ENCODE data around the gene GPR157. TPM values are rescaled to one million over a fixed set of nuclear protein-coding genes. Genes with fewer than 3 reads are reported as not detected.

Gene GPR157
- total RNA-seq, 2 donors from 2014 or later, result 10.3 to 13.0 TPM

GRCh38 chr1:9119745-9120144 lies 9.2 kb downstream of the GPR157 start:
- Histone ChIP-seq H3K9me3 (no peaks in the 10 kb centered on the region), H3K27ac (peak overlapping the region; percentile 51 to 59), H3K4me1 (peaks cover 0 to 35% of the 10 kb centered on the region in 2 donors), H3K27me3 (no peaks in the 10 kb centered on the region), H3K4me3 (no peak overlapping the region), H3K36me3 (no peaks in the 10 kb centered on the region)
- no peak for DNase-seq (ENCODE audit: low spot score)
- no peak for TF ChIP-seq CTCF (IDR thresholded peaks at IDR 0.05)

GRCh38 chr1:9118186-9118585 lies 10.7 kb downstream of the GPR157 start:
- Histone ChIP-seq H3K4me3 (no peak overlapping the region), H3K27me3 (no peaks in the 10 kb centered on the region), H3K36me3 (no peaks in the 10 kb centered on the region), H3K4me1 (peaks cover 0 to 35% of the 10 kb centered on the region in 2 donors), H3K27ac (no peak overlapping the region), H3K9me3 (no peaks in the 10 kb centered on the region)
- TF ChIP-seq CTCF (IDR thresholded peaks at IDR 0.05), result no peak
- no peak for DNase-seq (ENCODE audit: low spot score)

- H3K4me1 ChIP-seq, result peaks cover 0 to 22% of the 10 kb centered on the region in 2 donors
- TF ChIP-seq CTCF (IDR thresholded peaks at IDR 0.05), result no peak
Measured at GRCh38 chr1:9115351-9116205, 13.3 kb downstream of the GPR157 start.

GRCh38 chr1:9112961-9113880 lies 15.7 kb downstream of the GPR157 start:
- H3K4me1 ChIP-seq, result peaks cover 0 to 11% of the 10 kb centered on the region in 2 donors
- DNase-seq (ENCODE audit: low spot score), result no peak
- TF ChIP-seq CTCF (IDR thresholded peaks at IDR 0.05), result no peak

More at GRCh38 chr1:9115351-9116205, 13.3 kb downstream of the GPR157 start:
- Histone ChIP-seq H3K27ac (no peak overlapping the region), H3K27me3 (no peaks in the 10 kb centered on the region), H3K36me3 (peaks cover 4% of the 10 kb centered on the region), H3K4me3 (no peak overlapping the region), H3K9me3 (no peaks in the 10 kb centered on the region)
- no peak for DNase-seq (ENCODE audit: low spot score)

GRCh38 chr1:9111957-9112356 lies 16.9 kb downstream of the GPR157 start:
- H3K27ac ChIP-seq, result no peak overlapping the region
- no peak for TF ChIP-seq CTCF (IDR thresholded peaks at IDR 0.05)

More at GRCh38 chr1:9112961-9113880, 15.7 kb downstream of the GPR157 start:
- Histone ChIP-seq H3K36me3 (peaks cover 4% of the 10 kb centered on the region), H3K27ac (no peak overlapping the region), H3K27me3 (no peaks in the 10 kb centered on the region), H3K9me3 (no peaks in the 10 kb centered on the region), H3K4me3 (no peak overlapping the region)

More at GRCh38 chr1:9111957-9112356, 16.9 kb downstream of the GPR157 start:
- DNase-seq (ENCODE audit: low spot score), result no peak
- peaks cover 0 to 8% of the 10 kb centered on the region in 2 donors for H3K4me1 ChIP-seq
- H3K36me3 ChIP-seq, result peaks cover 4% of the 10 kb centered on the region
- H3K9me3 ChIP-seq, result no peaks in the 10 kb centered on the region
- no peaks in the 10 kb centered on the region for H3K27me3 ChIP-seq
- no peak overlapping the region for H3K4me3 ChIP-seq
